Suprapubic skin (tissue), 4 donors: ENCODE results near the gene AMBP. TPM values are rescaled to one million over a fixed set of nuclear protein-coding genes. Genes with fewer than 3 reads are reported as not detected.

Experiments used
- DNase-seq, 2 donors: peaks; one replicate each; pipeline ENCODE4 v3.0.0-alpha.2; 2019; ENCODE audit warnings: low spot score in 2 of 2
- H3K27ac ChIP-seq: fragments of 200-600 bp; sonication (generic); one replicate; pipeline ENCODE4 v1.5.1; 2019
- H3K27me3 ChIP-seq: fragments of 200-600 bp; sonication (generic); one replicate; pipeline ENCODE4 v1.5.1; 2019
- H3K36me3 ChIP-seq: fragments of 200-600 bp; sonication (generic); one replicate; pipeline ENCODE4 v1.5.1; 2019
- H3K4me1 ChIP-seq: fragments of 200-600 bp; sonication (generic); one replicate; pipeline ENCODE4 v1.5.1; 2019
- H3K4me3 ChIP-seq: fragments of 200-600 bp; sonication (generic); one replicate; pipeline ENCODE4 v1.5.1; 2019; ENCODE audit warnings: mild to moderate bottlenecking
- H3K9me3 ChIP-seq: fragments of 200-600 bp; sonication (generic); one replicate; pipeline ENCODE4 v1.5.1; 2019
- CTCF ChIP-seq, 2 donors: fragments of 200-600 bp in 1 of 2; fragments of 450-650 bp in 1 of 2; sonication (generic) in 1 of 2; IDR thresholded peaks; one replicate each; pipeline ENCODE4 v1.5.1; 2016 to 2019; ENCODE audit warnings: antibody characterized with exemption in 2 of 2, mild to moderate bottlenecking in 1 of 2, moderate library complexity in 1 of 2
- EP300 ChIP-seq: sonication (generic); formaldehyde crosslinking; IDR thresholded peaks from one replicate; pipeline ENCODE4 v1.6.1; 2017; ENCODE audit warnings: antibody characterized with exemption
- POLR2A ChIP-seq, 2 donors: fragments of 450-650 bp; IDR thresholded peaks; one replicate each; pipeline ENCODE4 v1.6.1; 2017; ENCODE audit warnings: antibody characterized with exemption in 2 of 2, mild to moderate bottlenecking in 2 of 2, moderate library complexity in 2 of 2
- POLR2AphosphoS5 ChIP-seq, 3 donors: sonication (generic); formaldehyde crosslinking; IDR thresholded peaks; one replicate each; pipeline ENCODE4 v1.6.1; 2017; ENCODE audit warnings: antibody characterized with exemption in 3 of 3
- WGBS: methylation state at CpG from one replicate; pipeline ENCODE4 v1.1.5; 2018; 5-methylcytosine and 5-hydroxymethylcytosine counted together
- total RNA-seq, 4 donors: library from RNA; depleted of rRNA; stranded (reverse); fragments of >200 nt; gene quantifications; one replicate each; pipeline ENCODE4 v1.1.0, GENCODE V29; 2016

The AMBP gene
- total RNA-seq, 4 donors from 2014 or later, result 3.6 TPM; not detected in 3

DNA sequence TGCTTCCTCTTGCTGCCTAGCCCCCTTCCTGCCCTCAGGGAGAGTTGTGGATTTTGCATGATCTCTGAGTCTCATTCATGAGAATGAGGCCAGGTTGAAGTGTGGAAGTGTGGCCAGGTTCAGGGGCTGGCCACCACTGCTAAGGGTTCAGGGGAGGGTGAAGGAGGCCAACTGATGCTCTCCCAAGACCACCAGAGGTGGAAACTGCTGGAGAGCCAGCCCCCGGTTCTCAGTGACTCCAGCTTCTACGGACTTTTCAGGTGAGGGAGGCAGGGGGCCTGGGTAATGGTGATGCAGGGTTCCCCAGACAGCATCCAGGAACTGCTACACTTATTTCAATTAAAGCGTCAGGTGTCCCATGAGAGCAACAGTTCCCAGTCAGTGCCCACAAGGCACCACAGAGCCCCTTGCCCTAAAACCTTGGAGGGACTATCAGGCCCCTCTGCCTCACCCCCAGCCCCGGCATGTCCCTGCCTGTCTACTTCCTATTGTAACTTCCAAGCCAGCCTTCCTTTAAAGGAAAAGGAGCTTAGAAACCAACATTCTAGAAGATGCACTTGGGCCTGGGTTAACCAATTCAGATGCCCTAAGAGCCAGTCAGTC is 50.1 kb downstream of the AMBP start:
- Histone ChIP-seq H3K36me3 (peaks cover 3% of the 10 kb centered on the region), H3K4me3 (no peak overlapping the region), H3K9me3 (no peaks in the 10 kb centered on the region), H3K27ac (no peak overlapping the region), H3K4me1 (peaks cover 11% of the 10 kb centered on the region), H3K27me3 (no peaks in the 10 kb centered on the region)
- TF ChIP-seq EP300 (no peak), CTCF (IDR thresholded peaks at IDR 0.05) (no peak), POLR2A (IDR thresholded peaks at IDR 0.05) (no peak), POLR2AphosphoS5 (IDR thresholded peaks at IDR 0.05) (no peak)
- WGBS, result 93% methylated on average over 4 of the region's 4 CpGs
- peak in 1 of 2 donors; percentile 30 for DNase-seq

DNA sequence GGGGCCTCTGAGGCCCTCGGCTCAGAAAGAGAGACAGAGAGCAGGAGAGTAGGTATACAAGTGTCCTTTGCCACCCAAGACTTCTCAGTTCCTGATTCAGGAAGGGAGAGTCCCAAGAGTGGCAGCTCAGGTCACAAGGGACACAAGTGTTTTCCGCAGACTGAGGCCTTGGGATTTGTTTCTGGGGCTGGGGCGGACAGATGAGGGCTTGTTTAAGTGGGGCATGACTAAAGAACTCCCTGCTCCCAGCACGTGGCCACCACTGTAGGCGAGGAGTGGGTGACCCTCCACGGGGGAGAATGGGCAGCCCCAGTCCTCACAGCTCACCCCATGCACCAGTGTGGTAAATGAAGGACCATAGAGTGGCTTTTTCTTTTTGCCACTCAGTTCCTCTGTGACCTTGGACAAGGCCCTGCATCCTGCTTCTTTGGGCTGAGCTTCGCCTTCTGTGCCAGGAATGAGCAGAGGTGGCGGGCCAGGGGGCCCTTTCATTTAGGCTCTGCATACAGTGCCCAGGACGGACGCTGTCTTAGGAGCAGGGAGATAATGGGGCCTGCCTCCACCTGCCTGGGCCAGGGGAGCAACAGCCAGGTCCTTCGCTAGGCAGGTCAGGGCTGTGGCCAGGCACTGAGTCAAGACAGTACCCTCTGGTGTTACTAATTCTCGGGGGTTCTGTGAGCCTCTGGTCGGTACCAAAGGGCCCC is 50.8 kb downstream of the AMBP start:
- no peaks in the 10 kb centered on the region for H3K9me3 ChIP-seq
- H3K36me3 ChIP-seq, result peaks cover 3% of the 10 kb centered on the region
- TF ChIP-seq CTCF (IDR thresholded peaks at IDR 0.05) (no peak), EP300 (no peak), POLR2A (IDR thresholded peaks at IDR 0.05) (no peak), POLR2AphosphoS5 (IDR thresholded peaks at IDR 0.05) (no peak)
- H3K27ac ChIP-seq, result no peak overlapping the region
- H3K4me1 ChIP-seq, result peaks cover 11% of the 10 kb centered on the region
- H3K27me3 ChIP-seq, result no peaks in the 10 kb centered on the region
- WGBS, result 92% methylated on average over 11 of the region's 13 CpGs
- no peak overlapping the region for H3K4me3 ChIP-seq
- DNase-seq, result peak in 1 of 2 donors; percentile 49

- 85% methylated on average over 4 of the region's 4 CpGs for WGBS
- Histone ChIP-seq H3K27me3 (no peaks in the 10 kb centered on the region), H3K27ac (no peak overlapping the region), H3K9me3 (no peaks in the 10 kb centered on the region), H3K4me1 (peaks cover 11% of the 10 kb centered on the region), H3K36me3 (peaks cover 6% of the 10 kb centered on the region), H3K4me3 (no peak overlapping the region)
- DNase-seq, result peak in 1 of 2 donors; percentile 26
- TF ChIP-seq EP300 (no peak), POLR2AphosphoS5 (IDR thresholded peaks at IDR 0.05) (no peak)
Observed at GRCh38 chr9:114026335-114026734, 51.8 kb downstream of the AMBP start.

DNA sequence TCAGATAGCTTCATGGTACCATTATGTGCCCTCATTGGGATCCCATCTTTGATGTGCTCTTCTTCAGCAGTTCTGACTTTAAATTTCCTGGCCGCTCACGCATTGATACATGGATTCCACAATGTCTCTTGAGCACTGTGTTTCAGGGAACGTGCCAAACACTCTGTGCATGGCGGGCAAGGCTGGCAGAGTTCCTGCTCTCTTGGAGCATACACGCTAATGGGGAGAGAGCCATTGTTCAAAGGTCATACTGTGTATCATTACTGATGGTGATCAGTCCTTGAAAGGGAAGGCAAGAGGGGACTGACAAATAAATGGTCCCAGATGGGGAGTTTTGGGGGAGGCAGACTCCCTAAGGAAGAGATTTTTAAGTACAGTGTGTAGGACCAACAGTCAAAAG is 52.3 kb downstream of the AMBP start:
- H3K4me3 ChIP-seq, result no peak overlapping the region
- TF ChIP-seq POLR2A (IDR thresholded peaks at IDR 0.05), result no peak
- TF ChIP-seq EP300, result no peak
- TF ChIP-seq POLR2AphosphoS5 (IDR thresholded peaks at IDR 0.05), result no peak
- TF ChIP-seq CTCF (IDR thresholded peaks at IDR 0.05), result no peak
- H3K36me3 ChIP-seq, result peaks cover 6% of the 10 kb centered on the region
- peaks cover 11% of the 10 kb centered on the region for H3K4me1 ChIP-seq
- H3K27me3 ChIP-seq, result no peaks in the 10 kb centered on the region
- no peaks in the 10 kb centered on the region for H3K9me3 ChIP-seq
- DNase-seq, result peak in 1 of 2 donors; percentile 20
- 98% methylated on average over 5 of the region's 5 CpGs for WGBS
- no peak overlapping the region for H3K27ac ChIP-seq

GRCh38 chr9:114025196-114025753 is 52.8 kb downstream of the AMBP start:
- Histone ChIP-seq H3K36me3 (peaks cover 6% of the 10 kb centered on the region), H3K4me1 (peaks cover 8% of the 10 kb centered on the region), H3K9me3 (no peaks in the 10 kb centered on the region), H3K27me3 (no peaks in the 10 kb centered on the region), H3K4me3 (no peak overlapping the region), H3K27ac (no peak overlapping the region)
- no peak for TF ChIP-seq CTCF (IDR thresholded peaks at IDR 0.05)
- TF ChIP-seq POLR2A (IDR thresholded peaks at IDR 0.05), result no peak
- TF ChIP-seq POLR2AphosphoS5 (IDR thresholded peaks at IDR 0.05), result no peak
- TF ChIP-seq EP300, result no peak
- 95% methylated on average over 3 of the region's 3 CpGs for WGBS
- no peak for DNase-seq
